Measurements from ENCODE around the gene PLEKHJ1.

The PLEKHJ1 gene

DNA sequence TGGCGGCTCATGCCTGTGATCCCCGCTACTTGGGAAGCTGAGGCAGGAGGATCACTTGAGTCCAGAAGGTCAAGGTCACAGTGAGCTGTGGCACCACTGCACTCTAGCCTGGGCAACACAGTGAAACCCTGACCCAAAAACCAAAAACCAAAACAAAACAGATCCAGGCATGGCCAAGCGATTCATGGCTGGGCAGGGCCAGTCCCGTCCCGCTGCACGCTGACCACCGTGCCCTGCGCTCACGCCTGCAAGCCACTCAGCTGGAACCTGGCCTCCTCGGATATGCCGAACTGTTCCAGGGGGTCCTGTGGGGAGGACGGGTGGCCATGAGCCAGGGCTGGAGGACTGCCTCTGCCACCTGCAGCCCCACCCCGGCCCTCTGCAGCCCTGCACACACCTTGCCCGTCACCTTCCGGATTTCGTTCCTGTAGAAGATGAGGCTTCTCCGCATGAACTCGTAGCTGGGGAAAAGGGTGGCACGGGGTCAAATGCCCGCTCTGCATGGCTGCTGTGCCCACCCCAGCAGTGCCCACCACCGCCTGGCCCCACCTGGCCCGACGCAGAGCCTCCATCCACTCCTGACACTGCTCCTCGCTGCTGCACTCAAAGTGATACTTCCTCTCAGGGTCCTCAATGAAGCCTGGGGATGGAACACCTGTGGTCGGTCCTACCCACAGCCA, 2.4 kb downstream of the PLEKHJ1 start:
- no peak for DNase-seq

- DNase-seq: no peak
These were observed 3.6 kb downstream of the PLEKHJ1 start for GRCh38 chr19:2232286-2233151.

DNA sequence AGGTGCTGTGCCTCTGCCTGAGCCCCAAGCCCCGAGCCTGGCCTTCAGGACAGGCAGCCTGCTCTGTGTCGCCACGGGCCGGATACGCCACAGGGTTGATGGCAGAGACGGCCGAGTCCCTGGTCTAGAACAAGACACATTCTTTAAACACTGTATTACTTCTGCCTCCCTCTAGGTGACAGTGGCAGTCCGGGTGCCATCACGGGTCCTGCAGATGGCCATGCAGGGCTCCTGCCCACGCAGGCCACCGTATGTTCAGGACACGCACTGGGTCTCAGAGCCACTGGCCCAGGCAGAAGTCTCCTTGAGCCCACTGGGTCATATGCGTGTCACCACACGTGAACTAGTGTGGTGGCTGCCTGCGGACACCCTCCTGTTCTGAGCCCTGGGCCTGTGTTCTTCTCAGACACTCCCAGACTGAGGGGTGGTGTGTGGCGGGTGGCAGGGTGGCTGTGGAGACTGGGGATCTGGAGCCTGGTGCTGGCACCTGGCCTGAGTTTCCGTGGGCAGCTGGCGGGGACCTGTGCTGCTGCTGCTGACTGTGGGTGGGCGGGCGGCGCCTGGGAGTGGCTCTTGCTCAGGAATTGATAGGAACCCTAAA, 4.4 kb downstream of the PLEKHJ1 start:
- DNase-seq: no peak

- DNase-seq: no peak
These were observed 5.2 kb downstream of the PLEKHJ1 start for GRCh38 chr19:2230807-2231533.

DNA sequence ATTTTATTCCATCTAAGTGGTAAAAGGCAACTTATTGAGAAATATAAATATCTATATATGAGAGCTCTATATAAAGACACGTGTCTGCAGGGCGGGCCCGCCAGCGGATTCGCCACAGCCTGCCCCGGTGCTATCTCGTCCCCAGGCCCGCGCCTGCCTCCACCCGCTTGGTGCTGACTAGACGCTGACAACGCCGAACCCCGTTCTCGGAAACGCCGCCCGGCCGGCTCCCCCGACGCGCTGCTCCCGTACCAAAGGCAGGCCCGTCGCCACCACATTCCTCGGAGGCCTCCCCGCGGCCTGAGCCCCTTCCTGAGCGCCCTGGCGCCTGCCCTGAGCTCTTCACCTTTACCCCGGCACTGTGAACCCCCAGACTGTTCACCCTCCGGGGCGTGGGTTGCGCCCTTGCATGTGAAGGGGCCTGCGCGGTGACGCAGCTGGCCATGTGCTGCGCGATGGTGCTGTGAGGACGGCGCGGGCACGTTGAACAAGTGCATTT, 6.0 kb downstream of the PLEKHJ1 start:
- DNase-seq: no peak

GRCh38 chr19:2229103-2230032, 6.8 kb downstream of the PLEKHJ1 start:
- DNase-seq: no peak

- DNase-seq: no peak
These were observed 7.7 kb downstream of the PLEKHJ1 start for GRCh38 chr19:2228157-2229030.

- DNase-seq: peak; percentile 70
These were observed 8.5 kb downstream of the PLEKHJ1 start for GRCh38 chr19:2227415-2228156.

DNA sequence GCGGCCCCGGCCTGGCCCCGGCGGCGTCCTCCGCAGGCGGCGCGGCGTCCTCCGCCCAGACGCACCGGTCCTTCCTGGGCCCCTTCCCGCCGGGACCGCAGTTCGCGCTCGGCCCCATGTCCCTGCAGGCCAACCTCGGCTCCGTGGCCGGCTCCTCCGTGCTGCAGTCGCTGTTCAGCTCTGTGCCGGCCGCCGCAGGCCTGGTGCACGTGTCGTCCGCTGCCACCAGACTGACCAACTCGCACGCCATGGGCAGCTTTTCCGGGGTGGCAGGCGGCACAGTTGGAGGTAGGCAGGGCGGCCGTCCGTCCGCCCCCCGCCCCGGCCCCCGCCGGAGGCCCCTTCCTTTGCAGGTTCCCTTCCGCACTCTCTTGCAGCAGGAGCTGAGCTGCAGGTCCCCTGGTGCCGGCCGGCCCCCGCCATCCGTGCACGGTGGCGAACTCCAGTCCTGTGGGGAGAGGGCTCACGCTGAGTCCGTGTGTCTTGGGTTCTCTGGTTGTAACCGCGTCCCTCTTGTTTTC, 9.2 kb downstream of the PLEKHJ1 start:
- no peak for DNase-seq

- no peak for DNase-seq
These were observed 9.9 kb downstream of the PLEKHJ1 start for GRCh38 chr19:2226051-2226839.

- DNase-seq: no peak
These were observed 10.6 kb downstream of the PLEKHJ1 start for GRCh38 chr19:2225415-2226050.

- no peak for DNase-seq
These were observed 11.3 kb downstream of the PLEKHJ1 start for GRCh38 chr19:2224754-2225349.

- DNase-seq: no peak
These were observed 12.2 kb downstream of the PLEKHJ1 start for GRCh38 chr19:2223959-2224358.

GRCh38 chr19:2223391-2223790, 12.7 kb downstream of the PLEKHJ1 start:
- DNase-seq: no peak

- DNase-seq: no peak
These were observed 14.2 kb downstream of the PLEKHJ1 start for GRCh38 chr19:2221918-2222317.

DNA sequence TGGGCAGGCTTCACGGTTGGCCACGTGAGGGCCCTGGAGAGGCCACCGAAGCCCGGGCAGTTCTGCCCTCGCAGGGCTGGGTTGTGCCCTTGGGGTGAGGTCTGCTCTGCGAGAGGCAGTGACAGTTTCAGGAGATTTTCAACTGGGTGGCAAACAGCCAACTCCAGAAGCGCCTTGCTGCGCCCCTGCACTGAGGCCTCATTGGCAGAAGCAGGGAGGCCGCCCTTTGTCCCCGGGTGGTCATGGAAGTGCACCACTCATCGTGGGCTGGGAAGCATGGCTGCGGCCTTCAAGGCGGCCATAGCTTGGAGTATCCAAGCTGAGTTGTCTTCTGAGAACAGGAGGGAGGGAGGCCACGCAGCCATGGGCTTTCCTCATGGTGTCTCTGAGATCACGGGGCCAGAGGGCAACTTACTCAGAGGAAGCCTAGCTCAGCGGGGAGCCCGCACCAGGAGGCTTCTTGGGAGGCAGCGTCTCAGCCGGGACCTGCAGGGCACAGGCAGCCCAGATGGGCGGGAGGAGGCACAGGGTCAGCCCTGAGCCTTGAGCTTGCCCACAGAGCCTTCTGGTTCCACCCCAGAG, 14.8 kb downstream of the PLEKHJ1 start:
- DNase-seq: no peak

GRCh38 chr19:2219726-2220125, 16.4 kb downstream of the PLEKHJ1 start:
- DNase-seq: no peak

GRCh38 chr19:2217591-2217990, 18.5 kb downstream of the PLEKHJ1 start:
- no peak for DNase-seq
